Stimulated activated CD4-positive, alpha-beta T cell treated with anti-CD3 and anti-CD28 coated beads, Interleukin-1b, Interleukin-23, amount 100 ng/mL, for 1 hour (primary cell): ENCODE measurements around the gene HIVEP2.

ENCODE experiments used
- DNase-seq, 2 donors: peaks; one replicate each; pipeline ENCODE4 v3.0.0-alpha.2; 2020; ENCODE audit warnings: low read depth in 2 of 2

HIVEP2 gene

DNA sequence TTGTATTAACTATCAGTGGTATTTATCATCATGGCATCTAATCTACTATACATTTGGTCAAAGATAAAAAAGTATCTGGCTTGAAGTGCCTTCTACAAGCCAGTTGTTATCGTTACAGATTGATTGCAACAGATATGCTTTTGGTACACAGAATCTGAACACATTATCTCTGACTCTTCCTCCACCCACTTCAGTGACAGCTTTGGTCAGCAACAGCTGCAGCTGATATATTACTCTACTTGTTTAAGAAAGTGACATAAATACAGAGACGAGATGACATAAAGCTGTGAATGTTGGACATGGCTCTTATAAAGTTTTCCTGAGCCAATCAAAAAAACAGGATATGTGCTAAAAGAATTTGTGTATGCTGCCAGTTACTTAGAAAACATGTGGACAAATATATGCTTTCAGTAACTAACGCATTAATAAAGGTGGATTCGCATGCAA lies 77.6 kb downstream of the HIVEP2 start:
- no peak for DNase-seq

GRCh38 chr6:142863981-142864380 lies 81.0 kb downstream of the HIVEP2 start:
- DNase-seq: no peak

- DNase-seq: no peak
Measured at GRCh38 chr6:142861711-142862110, 83.3 kb downstream of the HIVEP2 start.

- no peak for DNase-seq
Measured at GRCh38 chr6:142860498-142860897, 84.5 kb downstream of the HIVEP2 start.

GRCh38 chr6:142857796-142858555 lies 87.0 kb downstream of the HIVEP2 start:
- no peak for DNase-seq

DNA sequence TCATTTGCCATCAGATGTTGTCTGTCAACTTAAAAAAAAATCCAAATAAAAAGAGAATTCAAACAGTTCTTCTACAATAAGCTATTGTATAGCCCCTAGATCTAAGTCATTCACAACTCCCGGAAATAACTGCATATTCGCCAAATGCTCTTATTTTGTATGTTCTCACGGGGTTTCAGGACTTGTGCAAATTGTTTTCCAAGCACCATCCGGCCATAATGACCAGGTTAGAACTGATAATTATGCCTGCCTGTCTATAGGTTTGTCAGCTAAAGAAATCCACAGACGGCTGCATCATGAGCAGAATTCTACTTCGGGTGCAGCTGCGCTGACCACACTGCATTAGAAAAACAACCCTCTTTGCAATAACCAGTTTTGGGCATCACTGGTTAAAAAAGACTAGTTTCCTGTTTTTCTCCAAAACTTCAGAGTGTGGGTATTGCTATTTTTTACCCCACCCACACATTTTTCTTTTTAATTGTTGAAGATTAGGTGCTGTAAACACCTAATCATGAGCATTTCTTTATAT lies 87.7 kb downstream of the HIVEP2 start:
- no peak for DNase-seq

DNA sequence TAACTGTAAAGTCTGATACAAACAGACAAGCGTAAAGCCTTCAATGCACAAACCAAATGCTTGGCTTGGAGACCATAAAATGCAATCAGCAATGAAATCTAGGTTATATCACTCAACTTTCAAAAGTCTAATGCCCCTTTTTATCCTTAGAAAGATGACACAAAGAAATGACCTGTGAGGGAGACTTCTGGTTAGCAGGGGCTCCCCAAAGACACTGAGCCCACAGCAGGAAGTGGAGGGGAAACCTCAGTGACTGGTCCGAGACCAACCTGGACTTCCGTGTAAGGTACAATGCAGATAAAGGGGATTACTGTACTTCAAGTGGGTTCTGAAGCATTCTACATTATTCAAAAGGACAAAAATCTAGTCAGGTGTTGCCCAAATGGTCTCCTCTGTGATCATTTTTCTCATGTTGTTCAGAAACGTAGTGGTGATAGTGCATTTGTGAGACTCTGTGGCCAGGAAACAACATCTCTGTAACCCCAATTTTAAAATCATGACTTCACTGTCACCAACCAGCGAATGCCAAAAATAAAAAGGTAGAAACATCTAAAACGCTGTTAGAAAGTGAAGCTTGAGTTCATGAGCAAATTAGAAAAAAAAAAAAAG lies 88.2 kb downstream of the HIVEP2 start:
- no peak for DNase-seq

DNA sequence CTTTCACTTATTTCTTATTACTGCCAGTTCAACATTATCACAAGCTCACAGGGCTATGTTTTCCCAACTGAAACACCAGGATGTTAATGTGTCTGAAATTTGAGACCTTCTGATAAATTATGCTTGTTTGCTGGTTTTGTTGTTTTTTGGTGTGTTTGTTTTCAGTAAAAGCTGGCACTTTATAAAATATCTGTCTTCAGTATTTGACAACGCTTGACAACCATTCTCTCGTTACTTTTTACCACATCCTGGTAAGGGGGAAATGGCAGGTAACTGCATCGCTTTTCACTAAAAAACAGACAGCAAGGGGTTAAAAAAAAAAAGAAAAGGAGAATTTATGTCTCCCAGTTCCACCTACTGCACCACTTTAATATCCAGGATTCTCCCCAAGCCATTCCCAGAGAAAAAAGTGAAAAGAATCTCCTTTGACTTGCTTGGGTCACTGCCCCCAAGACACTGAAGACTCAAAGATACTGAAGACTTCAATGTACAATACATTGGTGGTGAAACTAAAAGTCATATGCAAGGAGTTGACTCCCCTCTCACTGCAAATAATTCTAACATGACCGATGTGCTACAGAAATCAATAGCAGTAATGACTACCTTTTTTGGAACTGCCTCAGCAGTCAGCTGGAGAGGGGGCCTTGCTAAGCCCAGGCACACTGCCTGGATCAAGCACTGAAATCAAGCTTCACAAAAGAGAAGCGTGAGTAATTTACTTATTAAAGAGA lies 88.9 kb downstream of the HIVEP2 start:
- no peak for DNase-seq

DNA sequence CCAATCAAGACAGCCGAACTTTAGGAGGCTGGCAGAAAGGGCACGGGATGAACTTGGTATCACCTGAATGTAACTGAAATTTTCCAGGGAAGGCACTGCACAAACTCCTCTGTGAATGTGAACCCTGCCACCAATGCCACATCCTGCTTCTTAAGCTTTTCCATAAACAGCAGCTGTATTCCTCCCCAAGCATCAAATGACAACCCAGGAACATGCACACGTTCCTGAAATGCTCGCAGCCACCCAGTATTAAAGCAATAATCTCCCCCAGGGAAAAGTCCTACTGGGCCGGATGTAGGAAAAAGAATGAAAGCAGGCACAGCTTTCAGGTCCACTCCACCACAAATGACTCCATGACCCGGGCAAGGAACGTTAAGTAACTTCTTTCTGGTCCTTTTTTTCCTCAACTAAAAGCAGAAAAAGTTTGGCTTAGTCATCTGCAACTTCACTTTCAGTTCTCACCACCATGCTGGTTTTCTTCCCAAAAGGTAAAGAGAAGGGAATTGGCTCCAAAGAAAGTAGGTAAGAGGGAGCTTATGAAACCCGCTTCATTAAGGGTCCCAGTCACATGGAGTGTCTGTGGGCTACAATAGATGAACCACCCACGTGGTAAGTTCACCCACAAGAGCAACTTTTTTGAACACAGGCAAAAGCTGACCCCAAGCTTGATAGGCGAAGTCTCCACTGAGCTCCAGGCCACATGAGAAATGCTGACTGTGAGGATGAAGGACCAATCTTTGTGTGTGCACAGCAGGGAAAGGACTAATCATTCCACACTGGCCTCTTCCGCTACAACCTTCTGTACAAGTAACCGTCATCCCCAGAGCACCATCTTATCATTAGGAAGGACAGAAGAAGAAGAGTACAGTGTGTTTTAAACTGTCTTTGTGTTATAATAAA lies 90.1 kb downstream of the HIVEP2 start:
- no peak for DNase-seq

DNA sequence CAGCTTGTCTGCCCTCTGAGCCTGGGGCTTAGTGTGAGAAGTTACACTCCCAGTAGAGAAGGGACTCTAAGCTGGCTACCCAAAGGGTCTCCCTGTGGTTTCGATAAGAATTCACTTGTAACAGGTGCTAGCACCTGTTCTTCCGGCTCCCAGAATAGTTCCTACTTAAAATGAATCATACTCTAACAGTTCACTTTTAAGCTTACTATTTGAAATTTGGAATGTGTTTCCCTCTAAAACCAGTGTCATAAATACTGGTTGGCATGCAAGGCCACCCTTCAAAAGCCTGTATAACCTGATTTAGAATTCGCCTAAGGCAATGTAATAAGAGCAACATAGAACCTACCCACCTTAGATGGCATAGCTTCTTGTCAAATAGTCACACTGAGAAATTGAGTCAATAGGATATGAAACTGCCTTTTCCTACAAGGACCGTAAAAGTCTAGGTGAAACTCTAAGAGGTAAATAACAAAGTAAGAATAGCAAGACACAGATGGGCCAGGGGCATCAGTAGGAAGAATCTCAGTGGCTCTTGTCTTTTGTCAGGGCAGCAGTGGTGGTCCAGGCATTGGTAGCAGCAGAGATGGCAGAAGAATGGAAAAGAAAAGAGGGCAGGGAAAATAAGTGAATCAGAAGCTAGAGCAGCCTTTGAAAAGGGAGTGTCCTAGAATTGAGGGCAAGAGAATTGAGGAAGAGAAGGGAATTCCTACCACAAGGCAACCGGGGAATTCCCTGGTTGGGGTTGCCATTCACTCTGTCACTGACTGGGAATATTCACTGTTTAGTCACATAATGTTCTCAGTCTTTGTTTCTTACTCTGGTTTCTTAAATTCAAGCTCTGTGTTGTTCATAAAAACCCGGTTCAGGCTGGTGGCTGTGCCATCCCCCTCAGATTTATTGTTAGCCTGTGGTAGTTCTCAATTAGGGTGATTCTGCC lies 91.5 kb downstream of the HIVEP2 start:
- DNase-seq: no peak

- no peak for DNase-seq
Measured at GRCh38 chr6:142851601-142852000, 93.4 kb downstream of the HIVEP2 start.

DNA sequence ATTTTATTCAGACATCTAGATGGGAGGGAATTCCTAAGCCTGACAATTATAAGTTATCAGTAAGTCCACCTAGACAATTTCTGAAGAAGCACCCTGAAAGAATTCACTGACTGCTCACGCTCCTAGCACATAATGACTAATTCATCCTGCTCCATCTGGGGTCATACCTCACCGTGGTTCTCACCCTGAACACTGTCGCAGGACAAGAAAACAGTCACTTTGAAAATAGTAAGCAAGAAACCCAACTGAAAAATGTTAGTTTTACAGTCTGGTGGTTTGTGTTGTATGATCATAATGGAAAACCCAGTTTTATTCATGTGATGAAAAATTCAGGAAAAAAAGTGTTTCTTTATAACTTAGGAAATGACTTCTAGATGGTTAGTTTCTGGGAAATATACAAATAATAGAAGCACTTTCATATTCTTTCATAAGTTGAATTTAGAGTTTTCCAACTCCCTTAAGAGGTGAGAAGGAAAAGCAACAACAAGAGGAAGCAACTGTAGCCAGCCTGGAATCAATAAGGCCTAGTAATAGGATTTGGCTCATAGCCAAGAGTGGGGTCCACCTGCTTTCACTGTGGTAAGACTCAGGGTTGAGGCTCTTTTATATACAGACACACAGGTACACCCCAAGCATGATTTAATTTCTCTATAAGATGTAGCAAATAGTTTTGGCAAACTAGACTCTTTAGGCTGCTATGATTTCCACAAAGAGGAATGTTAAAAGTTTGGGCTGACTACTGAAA lies 94.1 kb downstream of the HIVEP2 start:
- no peak for DNase-seq

- no peak for DNase-seq
Measured at GRCh38 chr6:142848976-142849375, 96.0 kb downstream of the HIVEP2 start.

DNA sequence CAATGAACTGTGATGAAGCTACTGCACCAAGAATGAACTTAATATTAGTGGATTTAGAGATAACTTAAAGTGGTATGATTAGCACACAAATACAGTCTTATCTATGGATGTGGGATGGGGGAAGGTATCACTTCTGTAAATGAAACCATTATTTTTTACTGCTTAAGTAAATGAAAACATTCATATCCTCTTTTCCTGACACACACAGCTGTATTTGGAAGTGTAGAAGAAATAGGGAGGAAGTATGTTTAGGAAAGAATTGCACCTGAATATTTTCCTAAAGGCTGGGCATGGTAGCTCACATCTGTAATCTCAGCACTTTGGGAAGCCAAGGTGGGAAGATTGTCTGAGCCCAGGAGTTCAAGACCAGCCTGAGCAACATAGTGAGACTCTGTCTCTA lies 96.8 kb downstream of the HIVEP2 start:
- DNase-seq: no peak

GRCh38 chr6:142846883-142847287 lies 98.1 kb downstream of the HIVEP2 start:
- no peak for DNase-seq

GRCh38 chr6:142846459-142846831 lies 98.5 kb downstream of the HIVEP2 start:
- no peak for DNase-seq

- no peak for DNase-seq
Measured at GRCh38 chr6:142845624-142846458, 99.1 kb downstream of the HIVEP2 start.

- DNase-seq: no peak
Measured at GRCh38 chr6:142845143-142845571, 99.8 kb downstream of the HIVEP2 start.
